Inflammatory macrophage treated with lipopolysaccharide for 4 hours (primary cell): ENCODE results near the gene LMLN.
"Not testable (repeated sequence)": the region's sequence is repeated elsewhere in the genome, so short reads cannot be mapped to it uniquely, and the experiment has no call there.

Experiments used
- DNase-seq: peaks from one replicate; pipeline ENCODE4 v3.0.0-alpha.2; 2020

LMLN gene

GRCh38 chr3:198027045-198027798, 67.2 kb downstream of the LMLN start:
- DNase-seq = no peak

- DNase-seq = no peak
These were observed 67.9 kb downstream of the LMLN start for GRCh38 chr3:198027799-198028390.

- no peak for DNase-seq
These were observed 68.7 kb downstream of the LMLN start for GRCh38 chr3:198028718-198029117.

GRCh38 chr3:198030125-198030524, 70.1 kb downstream of the LMLN start:
- DNase-seq = peak; percentile 78

GRCh38 chr3:198030726-198031125, 70.7 kb downstream of the LMLN start:
- no peak for DNase-seq

GRCh38 chr3:198032039-198032936, 72.3 kb downstream of the LMLN start:
- no peak for DNase-seq

- no peak for DNase-seq
These were observed 83.1 kb downstream of the LMLN start for GRCh38 chr3:198043119-198043518.

- no peak for DNase-seq
These were observed 86.3 kb downstream of the LMLN start for GRCh38 chr3:198046120-198046857.

- no peak for DNase-seq
These were observed 88.4 kb downstream of the LMLN start for GRCh38 chr3:198048445-198048844.

- no peak for DNase-seq
These were observed 91.8 kb downstream of the LMLN start for GRCh38 chr3:198051836-198052235.

- not testable (repeated sequence) for DNase-seq
These were observed 93.4 kb downstream of the LMLN start for GRCh38 chr3:198053462-198053861.

GRCh38 chr3:198061119-198062067, 101.4 kb downstream of the LMLN start:
- DNase-seq = no peak

GRCh38 chr3:198062068-198062465, 102.0 kb downstream of the LMLN start:
- peak; percentile 11 for DNase-seq

- DNase-seq = no peak
These were observed 104.4 kb downstream of the LMLN start for GRCh38 chr3:198064420-198064819.

- DNase-seq = no peak
These were observed 105.9 kb downstream of the LMLN start for GRCh38 chr3:198065897-198066296.

- no peak for DNase-seq
These were observed 107.4 kb downstream of the LMLN start for GRCh38 chr3:198067416-198067815.

- DNase-seq = no peak
These were observed 110.9 kb downstream of the LMLN start for GRCh38 chr3:198070871-198071270.

GRCh38 chr3:198071602-198072287, 111.7 kb downstream of the LMLN start:
- DNase-seq = peak; percentile 44

- no peak for DNase-seq
These were observed 116.8 kb downstream of the LMLN start for GRCh38 chr3:198076722-198077308.

- peak; percentile 23 for DNase-seq
These were observed 119.9 kb downstream of the LMLN start for GRCh38 chr3:198079771-198080520.
